Activated T-cell treated with anti-CD3 and anti-CD28 coated beads, Interleukin-2, amount 50 U/mL, for 1 hour (primary cell): Measurements from ENCODE around the gene KLHDC4.
"Not testable (repeated sequence)": the region's sequence is repeated elsewhere in the genome, so short reads cannot be mapped to it uniquely, and the experiment has no call there.

Experiments
- DNase-seq: peaks from one replicate; pipeline ENCODE4 v3.0.0-alpha.2; 2020

Gene KLHDC4

DNA sequence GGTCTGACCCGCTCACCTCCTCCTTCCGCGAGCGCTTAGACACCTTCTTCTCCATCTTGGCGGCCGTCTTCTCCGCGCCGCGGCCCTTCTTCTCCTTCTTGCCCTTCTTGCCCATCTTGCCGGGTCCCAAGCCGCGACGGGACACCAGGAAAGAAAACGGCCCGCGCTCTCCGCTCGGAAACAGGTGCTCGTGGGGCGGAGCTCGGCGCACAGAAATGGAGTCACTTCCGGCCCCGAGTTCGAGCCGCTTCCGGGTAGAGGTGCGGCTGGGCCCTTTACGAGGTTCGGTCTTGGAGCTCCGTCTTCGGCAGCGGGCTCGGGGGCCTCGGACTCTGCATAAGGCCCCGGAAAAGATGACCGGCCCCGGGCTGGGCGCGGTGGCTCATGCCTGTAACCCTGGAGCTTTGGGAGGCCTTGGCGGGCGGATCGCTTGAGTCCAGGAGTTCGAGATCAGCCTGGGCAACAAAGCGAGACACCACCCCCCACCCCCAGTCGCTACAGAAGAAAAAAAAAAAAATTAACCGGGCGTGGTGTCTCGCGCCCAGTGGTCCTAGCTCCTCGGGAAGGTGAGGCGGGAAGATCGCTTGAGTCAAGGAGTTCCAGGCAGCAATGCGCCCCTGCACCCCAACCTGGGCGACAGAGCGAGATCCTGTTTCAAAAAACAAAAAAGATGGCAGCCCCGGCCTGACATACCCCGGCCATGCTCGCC, at the start of gene KLHDC4:
TSS of gene KLHDC4 (minus strand) at position 211 of the 709 bp plus-strand sequence. CDS start at position 115, 96 bp downstream.
- peak; percentile 90 for DNase-seq

DNA sequence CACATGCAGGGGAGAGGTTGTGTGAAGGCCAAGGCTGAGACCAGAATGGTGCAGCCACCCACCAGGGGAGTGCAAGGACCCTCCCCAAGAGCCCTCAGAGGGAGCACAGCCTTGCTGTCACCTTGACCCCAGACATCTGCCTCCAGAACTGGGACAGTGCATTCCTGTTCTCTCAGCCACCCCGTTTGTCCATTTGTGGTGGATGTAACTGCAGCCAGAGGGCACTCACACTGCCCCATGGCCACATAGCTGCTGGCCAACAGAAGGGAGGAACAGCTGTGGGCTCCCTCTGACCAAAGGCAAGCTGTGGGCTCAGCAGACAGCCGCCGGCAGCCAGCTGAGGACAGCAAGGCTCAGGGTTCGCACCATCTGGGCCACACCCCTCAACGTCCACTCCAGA, 49.8 kb upstream of the KLHDC4 start:
- DNase-seq = no peak

DNA sequence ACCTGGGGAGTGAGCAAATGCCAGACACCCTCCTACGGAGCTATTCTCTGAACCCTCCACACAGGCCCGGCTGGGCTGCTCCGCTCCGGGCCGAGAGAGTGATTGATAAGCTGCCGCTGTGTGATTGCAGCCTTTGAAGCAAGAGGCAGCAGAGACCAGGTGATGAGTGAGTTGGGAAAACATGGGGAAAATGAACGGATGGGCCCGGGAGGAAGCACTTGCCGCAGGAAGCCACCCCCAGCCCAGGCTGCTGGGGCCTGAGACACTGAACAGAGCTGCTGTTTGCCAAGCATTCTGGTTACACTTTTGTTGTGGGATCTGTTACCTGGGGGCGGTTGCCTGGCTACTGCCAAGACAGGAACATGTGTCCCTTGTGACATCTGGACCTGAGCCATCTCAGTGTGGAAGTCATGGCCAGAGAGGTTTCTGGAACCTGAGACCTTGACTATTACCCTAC, 46.4 kb upstream of the KLHDC4 start:
- no peak for DNase-seq

DNA sequence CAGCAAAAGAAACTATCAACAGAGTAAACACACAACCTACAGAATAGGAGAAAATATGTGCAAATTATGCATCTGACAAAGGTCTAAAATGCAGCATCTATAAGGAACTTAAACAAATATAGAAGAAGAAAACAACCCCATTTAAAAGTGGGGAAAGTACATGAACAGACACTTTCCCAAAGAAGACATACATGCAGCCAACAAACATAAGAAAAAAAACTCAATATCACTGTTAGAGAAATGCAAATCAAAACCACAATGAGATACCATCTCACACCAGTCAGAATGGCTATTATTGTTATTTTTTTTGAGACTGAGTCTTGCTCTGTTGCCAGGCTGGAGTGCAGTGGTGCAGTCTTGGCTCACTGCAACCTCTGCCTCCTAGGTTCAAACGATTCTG, 45.7 kb upstream of the KLHDC4 start:
- not testable (repeated sequence) for DNase-seq

DNA sequence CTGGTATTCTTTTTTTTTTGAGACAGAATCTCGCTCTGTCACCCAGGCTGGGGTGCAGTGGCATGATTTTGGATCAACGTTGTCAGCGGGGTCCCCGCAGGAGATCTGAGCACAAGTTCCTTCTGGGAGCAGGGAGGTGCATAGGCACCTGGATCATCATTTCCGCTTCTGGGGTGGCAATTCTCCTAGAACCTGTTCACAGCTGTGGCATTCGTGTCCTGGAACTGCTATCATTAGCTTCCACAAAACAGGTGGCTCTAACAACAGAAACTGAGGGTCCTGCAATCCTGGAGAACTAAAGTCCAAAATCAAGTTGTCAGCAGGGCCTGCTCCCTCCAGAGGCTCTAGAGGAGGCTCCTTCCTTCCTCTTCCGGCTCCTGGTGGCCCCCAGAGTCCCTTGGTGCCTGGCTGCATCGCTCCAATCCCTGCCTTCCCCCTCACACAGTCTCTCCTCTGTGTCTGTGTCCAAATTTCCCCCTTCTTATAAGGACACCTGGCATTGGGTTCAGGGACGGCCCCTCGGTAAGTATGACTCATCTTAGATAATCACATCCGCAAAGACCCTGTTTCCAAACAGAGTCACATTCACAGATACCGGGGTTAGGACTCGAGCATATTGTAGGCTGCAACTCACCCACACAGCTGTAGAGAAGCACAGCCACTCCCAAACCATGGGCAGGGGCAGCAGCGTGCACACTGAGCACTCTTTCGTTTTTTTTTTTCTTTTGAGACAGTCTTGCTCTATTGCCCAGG, 43.5 kb upstream of the KLHDC4 start:
- DNase-seq = no peak

DNA sequence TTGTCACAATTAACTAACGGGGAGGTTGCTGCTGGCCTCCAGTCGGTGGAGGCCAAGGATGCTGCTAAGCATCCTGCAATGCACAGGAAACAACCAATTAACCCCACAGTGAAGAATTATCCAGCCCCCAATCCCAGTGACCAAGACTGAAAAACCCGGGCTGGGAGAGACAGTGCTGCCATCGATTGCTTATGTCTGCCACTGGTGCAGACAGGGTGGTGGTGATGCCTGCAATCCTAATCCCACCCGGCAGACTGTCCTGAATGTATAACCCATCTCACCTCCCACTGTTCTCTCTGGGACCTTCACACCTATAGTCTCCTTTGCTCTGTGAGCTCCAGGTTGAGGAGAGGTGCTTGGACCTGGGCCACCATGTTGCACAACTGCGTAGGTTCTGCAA, 42.3 kb upstream of the KLHDC4 start:
- no peak for DNase-seq

DNA sequence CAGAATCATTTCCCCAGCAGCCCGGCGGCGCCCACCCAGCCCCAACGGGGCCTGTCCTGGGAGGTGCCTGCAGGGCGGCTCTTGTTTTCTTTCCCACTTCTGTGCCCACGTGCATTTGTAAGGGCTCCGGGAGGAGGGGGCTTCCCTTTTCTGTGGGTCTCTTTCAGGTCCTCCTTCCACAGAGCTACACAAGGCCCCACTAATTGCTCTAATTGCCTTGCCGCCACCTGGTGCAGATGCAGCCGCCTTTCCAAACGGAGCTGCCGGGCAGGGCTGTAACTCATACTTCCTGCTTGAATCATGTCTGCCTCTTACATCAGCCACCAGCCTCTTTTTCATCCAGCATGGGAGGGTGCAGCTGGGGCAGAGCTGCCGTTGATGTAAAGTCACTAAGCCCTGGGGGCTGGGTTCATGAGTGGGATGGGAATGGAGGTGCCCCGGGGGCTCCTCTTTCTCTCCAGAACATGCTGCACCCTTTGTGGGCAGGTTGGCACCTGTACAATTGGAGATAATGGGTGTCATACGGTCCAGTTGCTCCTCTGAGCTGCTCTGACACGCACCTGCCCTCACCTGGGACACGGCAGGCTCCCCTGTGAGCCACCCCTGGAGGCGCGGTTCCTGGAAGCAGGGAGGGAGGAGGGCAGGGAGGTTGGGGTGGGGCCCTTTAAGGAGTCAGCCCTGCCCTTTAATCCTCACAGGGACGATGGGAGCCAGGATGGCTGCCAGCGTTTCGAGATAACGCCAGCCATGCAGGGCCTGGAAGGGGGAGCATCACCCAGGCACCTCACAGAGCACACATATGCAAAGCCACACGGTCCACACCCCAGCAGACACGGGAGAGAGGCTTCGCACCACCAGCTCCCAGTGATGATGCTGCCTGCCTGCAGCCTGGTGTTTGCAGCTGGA, 41.1 kb upstream of the KLHDC4 start:
- DNase-seq = peak; percentile 58

DNA sequence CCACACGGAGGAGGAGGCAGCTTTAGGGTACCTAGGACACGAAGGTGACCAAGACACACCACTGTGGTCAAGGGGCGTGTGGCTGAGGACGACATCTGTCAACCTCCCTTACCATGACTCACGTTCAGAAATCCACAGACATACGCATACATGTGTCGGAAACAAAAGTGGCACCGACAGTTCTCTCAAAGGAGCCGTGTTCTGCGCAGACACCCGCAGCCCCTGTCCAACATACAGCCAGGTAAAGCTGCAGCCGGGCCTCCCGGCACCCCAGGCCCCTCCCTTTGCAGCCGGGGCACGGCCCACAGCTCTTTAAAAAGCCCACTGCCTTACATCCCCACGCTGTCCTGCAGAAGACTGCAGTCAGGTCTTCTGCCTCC, 40.5 kb upstream of the KLHDC4 start:
- DNase-seq = peak; percentile 34

DNA sequence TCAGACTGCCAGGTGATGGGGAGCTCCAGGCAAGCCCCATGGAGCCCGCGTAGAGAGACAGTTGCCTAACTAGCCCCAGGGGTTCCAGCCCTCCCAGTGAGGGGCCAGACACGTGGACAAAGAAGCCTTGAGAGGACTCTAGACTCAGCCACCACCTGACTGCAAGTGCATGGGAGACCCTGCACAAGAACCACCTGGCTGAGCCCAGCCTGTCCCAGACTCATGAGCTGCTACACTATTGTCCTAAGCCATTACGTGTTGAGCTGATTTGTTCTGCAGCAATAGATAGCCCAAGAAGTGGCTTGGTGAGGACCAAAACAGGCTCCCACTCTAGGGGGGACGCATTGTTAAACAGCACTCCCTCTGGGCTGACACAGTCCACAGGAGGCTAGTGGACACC, 37.6 kb upstream of the KLHDC4 start:
- DNase-seq = no peak

DNA sequence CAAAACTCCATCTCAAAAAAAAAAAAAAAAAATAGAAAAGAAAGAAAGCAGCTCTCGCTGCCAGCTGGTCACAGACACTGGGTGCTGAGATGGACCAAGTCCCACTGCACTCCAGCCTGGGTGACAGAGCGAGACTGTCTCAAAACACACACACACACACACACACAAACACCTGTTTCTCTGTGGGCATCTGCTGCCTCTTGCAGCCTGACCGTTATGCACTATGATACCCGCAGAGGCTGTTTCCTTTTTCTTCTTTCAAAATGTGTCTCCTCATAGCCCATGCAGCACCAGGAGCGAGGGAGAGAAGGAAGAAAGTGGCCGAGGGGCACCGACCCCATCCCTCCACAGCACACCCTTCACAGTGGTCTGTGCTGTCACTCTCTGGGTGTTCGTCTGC, 36.9 kb upstream of the KLHDC4 start:
- no peak for DNase-seq

DNA sequence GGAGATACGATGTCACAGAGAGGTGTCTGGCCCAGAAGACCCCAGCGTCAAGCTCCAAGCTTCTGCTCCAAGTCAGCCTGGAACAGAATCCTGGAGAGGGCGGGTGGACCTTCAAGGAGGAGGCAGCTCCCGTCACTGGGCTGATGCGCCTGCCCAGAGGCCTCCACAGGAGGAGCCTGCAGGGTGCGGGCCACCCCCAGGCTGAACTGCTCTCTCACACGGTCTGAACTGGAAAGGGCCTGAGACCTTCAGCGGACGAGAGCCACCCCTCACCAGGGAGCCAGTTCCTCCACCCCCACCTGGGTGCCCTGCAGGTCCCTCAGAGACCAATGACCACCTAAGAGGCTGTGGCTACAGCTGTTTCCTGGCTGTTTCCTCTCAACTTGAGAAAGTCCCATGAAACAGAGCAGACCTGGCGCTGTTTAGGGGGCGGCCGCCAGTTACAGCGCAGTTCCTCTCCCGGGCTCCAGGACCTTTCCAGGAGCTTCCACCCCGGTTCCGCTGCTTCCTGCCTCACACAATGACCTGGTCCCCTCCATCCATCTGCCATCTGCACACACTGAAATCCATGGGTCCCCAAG, 36.0 kb upstream of the KLHDC4 start:
- no peak for DNase-seq

DNA sequence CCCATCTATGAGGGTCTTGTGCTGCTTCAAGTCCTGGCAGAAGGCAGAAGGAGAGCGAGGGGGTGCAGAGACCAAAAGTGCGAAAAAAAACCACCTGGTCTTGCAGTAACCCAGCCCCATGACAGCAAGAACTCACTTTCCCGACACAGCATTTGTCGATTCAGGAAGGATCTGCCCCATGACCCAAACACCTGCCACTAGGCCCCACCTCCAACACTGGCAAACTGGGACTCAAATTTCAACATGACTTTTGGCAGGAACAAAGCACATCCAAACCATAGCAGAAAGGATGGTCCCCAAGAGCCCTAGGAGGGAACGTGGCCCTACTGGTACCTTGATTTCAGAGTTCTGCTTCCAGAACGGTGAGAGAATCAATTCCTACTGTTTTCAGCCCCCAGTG, 34.7 kb upstream of the KLHDC4 start:
- DNase-seq = no peak

DNA sequence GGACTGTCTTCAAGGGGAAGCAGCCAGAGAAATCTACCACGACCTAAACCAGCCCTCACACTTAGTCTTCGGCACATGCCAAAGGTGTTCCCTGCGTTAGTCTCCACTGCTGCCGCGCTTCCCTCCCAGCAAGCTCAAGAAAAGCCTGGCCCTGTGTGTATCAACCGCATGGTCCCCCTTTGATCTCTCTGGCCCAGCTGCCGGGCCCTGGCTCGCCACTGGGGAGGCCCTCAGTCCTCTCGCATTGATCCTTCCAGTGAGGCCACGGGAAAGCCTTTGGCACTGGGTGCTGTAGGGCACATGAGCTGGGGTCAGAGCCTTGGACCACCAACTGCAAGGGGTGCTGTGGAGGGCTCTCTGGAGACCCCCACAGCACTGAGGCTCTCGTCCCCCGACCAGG, 29.6 kb upstream of the KLHDC4 start:
- DNase-seq = no peak

DNA sequence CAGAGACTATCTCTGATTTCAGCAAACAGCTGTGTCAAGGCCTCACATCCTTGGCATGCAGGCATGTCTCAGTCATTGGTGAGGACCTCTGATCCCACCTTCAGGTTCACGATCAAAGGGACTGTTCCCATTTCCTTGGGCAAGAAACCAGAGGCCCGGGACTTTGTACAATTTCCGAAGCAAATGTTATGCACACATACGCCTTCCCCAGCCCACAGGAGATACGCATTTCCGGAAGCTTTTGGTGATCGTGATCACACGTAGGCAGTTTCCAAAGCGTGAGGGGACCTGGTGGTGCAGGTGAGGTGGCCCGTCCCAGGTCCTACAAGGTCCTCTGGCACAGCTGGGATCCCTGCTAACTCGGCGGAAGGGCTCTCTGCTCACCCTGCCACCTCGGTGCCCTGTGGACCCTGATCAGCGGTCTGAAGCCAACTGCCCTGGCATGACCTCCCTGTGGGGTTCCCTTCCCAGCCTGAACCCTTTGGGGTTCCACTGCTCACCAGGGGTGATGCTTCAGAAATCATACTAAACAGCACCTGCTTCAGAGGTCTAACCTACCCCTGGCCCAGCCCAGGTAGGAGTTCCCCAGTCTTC, 28.8 kb upstream of the KLHDC4 start:
- no peak for DNase-seq

DNA sequence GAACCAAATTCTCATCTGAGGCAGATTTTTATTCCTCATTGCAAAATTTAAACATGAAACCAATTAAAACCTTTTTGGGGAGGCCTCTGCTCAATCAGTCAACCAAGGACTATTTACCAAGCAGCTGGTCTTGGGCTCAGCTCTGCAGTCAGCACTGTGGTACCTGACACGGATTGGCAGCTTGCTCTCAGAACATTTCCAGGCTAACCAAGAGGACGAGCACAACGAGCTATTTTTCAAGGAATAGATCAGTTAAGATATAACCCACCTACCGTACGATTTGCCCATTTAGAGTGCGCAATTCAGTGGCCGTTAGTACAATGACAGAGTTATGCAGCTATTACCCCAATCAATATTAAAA, 26.4 kb upstream of the KLHDC4 start:
- DNase-seq = no peak

DNA sequence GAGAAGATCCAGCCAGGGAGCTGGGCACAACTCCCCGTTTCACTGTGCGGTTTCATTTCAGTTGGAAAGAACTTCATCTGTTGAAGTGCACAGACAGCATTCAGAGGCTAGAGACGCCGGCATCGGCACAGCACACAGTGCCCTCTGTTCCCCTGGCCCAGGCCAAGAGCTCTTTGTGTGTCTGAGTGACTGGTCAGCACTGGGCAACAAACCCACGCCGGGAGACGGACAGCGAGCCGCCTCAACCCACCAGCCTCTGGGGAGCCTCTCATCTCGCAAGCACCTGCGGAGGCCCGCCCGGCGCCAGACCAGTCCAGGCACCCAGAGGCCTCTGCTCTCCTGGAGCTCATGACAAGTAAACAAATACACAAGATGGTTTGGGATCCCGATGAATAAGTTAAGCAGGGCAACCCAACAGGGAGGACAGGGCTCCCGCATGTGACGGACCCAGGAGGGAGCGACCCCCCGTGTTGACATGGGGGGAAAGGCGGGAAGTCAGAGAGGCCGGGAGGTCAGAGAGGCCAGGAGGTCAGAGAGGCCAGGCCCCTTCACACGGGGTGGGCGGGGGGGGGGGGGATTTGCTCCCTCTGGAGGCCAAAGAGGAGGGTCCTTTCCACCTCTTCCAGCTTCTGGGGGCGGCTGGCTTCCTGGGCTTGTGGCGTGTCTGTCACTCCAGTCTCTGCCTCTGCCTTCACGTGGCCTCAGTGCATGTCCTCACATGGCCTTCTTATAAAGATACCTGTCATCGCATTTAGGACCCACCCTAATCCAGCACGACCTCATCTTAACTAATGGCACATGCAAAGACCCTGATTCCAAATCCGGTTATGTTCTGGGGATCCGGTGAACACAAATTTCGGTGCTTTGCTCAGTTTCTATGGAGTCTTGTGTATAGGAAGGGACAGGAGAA, 25.8 kb upstream of the KLHDC4 start:
- DNase-seq = no peak

DNA sequence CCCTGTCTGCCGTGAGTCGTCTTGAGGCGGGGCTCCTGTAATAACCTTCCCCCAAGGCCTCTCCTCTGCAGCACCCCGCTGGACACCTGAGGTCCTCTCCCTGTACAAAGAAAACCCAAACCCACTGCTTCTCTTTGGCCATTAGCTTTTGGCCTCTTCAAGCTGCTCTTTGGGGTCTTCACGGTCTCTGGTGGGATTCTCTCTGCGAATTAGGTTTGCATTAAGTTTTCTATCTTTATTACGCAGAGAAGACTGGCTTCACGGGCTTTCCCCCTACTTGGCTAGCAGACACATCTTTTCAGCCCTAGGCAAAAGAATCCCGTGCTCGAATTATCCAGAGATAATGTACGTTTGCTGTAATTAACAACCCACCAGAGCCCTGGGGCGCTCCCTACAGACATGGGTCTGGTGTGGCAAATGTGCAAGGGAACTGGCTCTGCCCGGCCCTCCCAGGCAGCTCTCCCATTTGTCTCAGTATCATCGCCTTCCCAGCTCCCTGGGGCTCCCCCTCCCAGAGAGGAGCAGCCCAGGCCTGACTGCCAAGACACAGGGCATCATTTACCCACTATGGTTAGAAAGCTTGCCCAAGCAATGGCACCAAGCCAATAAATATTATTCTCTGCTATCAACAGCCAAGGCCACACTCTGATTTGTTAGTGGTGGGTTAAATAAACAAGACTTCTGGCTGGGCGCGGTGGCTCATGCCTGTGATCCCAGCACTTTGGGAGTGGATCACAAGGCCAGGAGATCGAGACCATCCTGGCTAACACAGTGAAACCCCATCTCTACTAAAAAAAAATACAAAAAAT, 24.7 kb upstream of the KLHDC4 start:
- DNase-seq = no peak

DNA sequence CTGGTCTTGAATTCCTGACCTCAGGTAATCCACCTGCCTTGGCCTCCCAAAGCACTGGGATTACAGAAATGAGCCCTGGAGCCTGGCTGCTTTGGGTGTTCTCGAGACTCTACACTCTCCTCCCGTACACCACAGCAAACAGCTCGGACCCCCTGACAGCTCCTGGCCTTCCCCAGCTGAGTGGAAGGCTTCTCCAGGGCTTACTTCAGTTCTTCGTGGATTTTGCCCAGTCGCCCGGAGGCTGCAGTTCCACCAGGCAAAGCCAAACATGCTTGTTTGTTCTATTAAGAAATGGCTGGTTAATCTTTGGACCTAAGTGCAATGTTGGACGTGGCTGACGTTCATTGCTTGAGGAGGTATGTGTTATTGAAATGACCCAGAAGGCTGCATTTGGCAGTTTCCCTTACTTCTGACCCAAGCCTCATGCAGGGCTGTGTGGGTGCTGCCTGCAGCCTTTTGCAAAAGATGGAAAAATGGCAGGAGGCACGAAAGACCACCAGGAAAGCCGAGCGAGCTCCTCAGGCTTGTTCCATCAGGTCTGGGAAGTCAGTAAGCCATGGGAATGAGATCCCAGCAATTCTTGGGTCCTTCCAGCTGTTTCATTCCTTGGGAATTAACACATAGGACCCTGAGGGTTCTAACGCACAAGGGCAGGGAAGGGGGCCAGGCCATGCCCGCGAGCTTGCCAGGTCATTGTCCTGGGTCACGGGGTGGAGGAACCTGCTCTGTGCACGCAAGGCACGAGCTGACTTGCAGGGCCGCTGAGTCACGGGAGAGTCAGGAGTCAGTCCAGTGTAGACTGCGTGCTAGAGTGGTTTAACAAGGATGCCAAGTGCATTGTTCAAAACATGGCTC, 23.9 kb upstream of the KLHDC4 start:
- DNase-seq = no peak

DNA sequence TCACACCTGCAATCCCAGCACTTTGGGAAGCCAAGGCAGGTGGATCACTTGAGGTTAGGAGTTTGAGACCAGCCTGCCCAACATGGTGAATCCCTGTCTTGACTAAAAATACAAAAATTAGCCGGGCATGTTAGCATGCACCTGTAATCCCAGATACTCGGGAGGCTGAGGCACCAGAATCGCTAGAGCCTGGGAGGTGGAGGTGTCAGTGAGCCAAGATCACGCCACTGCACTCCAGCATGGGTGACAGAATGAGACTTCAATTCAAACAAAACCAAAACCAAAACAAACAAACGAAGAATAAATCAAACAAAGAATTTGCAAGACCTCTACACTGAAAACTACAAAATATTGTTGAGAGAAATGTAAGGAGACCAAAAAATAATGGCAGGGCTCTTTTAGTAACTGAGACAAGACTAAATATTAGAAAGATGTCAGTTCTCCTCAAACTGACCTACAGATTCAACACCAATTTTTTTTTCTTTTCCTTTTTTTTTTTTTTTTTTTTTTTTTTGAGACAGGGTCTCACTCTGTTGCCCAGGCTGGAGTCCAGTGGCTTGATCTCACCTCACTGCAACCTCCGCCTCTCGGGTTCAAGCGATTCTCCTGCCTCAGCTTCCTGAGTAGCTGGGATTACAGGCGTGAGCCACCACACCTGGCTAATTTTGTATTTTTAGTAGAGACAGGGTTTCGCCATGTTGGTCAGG, 23.1 kb upstream of the KLHDC4 start:
- not testable (repeated sequence) for DNase-seq
